ENCODE measurements around the gene SMTN. TPM values are rescaled to one million over a fixed set of nuclear protein-coding genes. Genes with fewer than 3 reads are reported as not detected.

SMTN gene
- total and polyA plus RNA-seq, 8 donors: 51.5 to 607 (median 275) TPM

- peaks cover 8 to 23% (median 19%) of the 10 kb centered on the region in 4 donors for H3K4me1 ChIP-seq
- H3K27ac ChIP-seq: no peak overlapping the region
- 70 to 75% (median 74%) methylated on average over 5 of the region's 5 CpGs for WGBS, 5 donors
- H3K9me3 ChIP-seq: no peaks in the 10 kb centered on the region
- H3K27me3 ChIP-seq: no peaks in the 10 kb centered on the region
- DNase-seq: no peak
- no peak overlapping the region for H3K4me3 ChIP-seq
- TF ChIP-seq POLR2AphosphoS5 (IDR thresholded peaks at IDR 0.05): no peak
- TF ChIP-seq POLR2A (IDR thresholded peaks at IDR 0.05): no peak
- TF ChIP-seq CTCF (IDR thresholded peaks at IDR 0.05): no peak
- intact Hi-C loops (cut with DNase I; ENCODE audit: low total_unique reads): no loop called here
- H3K36me3 ChIP-seq: no peaks in the 10 kb centered on the region
Measured at GRCh38 chr22:31120230-31120629, 39.1 kb downstream of the SMTN start.

- Histone ChIP-seq H3K4me3 (no peak overlapping the region), H3K9me3 (no peaks in the 10 kb centered on the region), H3K36me3 (no peaks in the 10 kb centered on the region), H3K27ac (no peak overlapping the region), H3K27me3 (no peaks in the 10 kb centered on the region), H3K4me1 (peaks cover 8 to 23% (median 19%) of the 10 kb centered on the region in 4 donors)
- intact Hi-C loops (cut with DNase I; ENCODE audit: low total_unique reads): no loop called here
- 88 to 100% (median 100%) methylated on average over 1 of the region's 1 CpG for WGBS, 5 donors
- no peak for DNase-seq
- no peak for TF ChIP-seq CTCF (IDR thresholded peaks at IDR 0.05)
- TF ChIP-seq POLR2A (IDR thresholded peaks at IDR 0.05): no peak
- no peak for TF ChIP-seq POLR2AphosphoS5 (IDR thresholded peaks at IDR 0.05)
- TF ChIP-seq EP300 (IDR thresholded peaks at IDR 0.05): no peak
Measured at GRCh38 chr22:31120642-31121041, 39.5 kb downstream of the SMTN start.

GRCh38 chr22:31121403-31121802, 40.3 kb downstream of the SMTN start:
- Histone ChIP-seq H3K9me3 (no peaks in the 10 kb centered on the region), H3K4me3 (no peak overlapping the region), H3K27me3 (no peaks in the 10 kb centered on the region), H3K27ac (no peak overlapping the region), H3K36me3 (no peaks in the 10 kb centered on the region), H3K4me1 (peaks cover 8 to 23% (median 19%) of the 10 kb centered on the region in 4 donors)
- intact Hi-C loops (cut with DNase I; ENCODE audit: low total_unique reads): no loop called here
- TF ChIP-seq CTCF (IDR thresholded peaks at IDR 0.05) (no peak), EP300 (IDR thresholded peaks at IDR 0.05) (no peak), POLR2A (IDR thresholded peaks at IDR 0.05) (no peak), POLR2AphosphoS5 (IDR thresholded peaks at IDR 0.05) (no peak)
- WGBS, 5 donors: 93 to 98% (median 94%) methylated on average over 4 of the region's 4 CpGs
- no peak for DNase-seq

- intact Hi-C loops (cut with DNase I; ENCODE audit: low total_unique reads): no loop called here
- WGBS, 5 donors: 49 to 75% (median 54%) methylated on average over 2 of the region's 2 CpGs
- H3K4me3 ChIP-seq: peak overlapping the region in 2 of 4 donors; percentile 44 to 50
Measured at GRCh38 chr22:31122196-31122531, 41.0 kb downstream of the SMTN start.

More at GRCh38 chr22:31122196-31122531, 41.0 kb downstream of the SMTN start:
- no peaks in the 10 kb centered on the region for H3K9me3 ChIP-seq
- no peaks in the 10 kb centered on the region for H3K36me3 ChIP-seq
- peak overlapping the region; percentile 44 to 81 (median 74) for H3K27ac ChIP-seq
- peaks cover 8 to 23% (median 19%) of the 10 kb centered on the region in 4 donors for H3K4me1 ChIP-seq
- peak in 1 of 2 donors; percentile 40 for DNase-seq
- H3K27me3 ChIP-seq: no peaks in the 10 kb centered on the region
- TF ChIP-seq EP300 (IDR thresholded peaks at IDR 0.05): no peak
- no peak for TF ChIP-seq CTCF (IDR thresholded peaks at IDR 0.05)
- TF ChIP-seq POLR2A (IDR thresholded peaks at IDR 0.05): no peak
- no peak for TF ChIP-seq POLR2AphosphoS5 (IDR thresholded peaks at IDR 0.05)
